ENCODE measurements around the gene PDE4B. TPM values are rescaled to one million over a fixed set of nuclear protein-coding genes. Genes with fewer than 3 reads are reported as not detected.

PDE4B gene
- total RNA-seq, 4 donors from 2014 or later: 0.08 to 6.7 (median 3.4) TPM

- H3K27me3 ChIP-seq: no peaks in the 10 kb centered on the region
- intact Hi-C loops (cut with DNase I): no loop called here
- no peak overlapping the region for H3K4me3 ChIP-seq
- H3K36me3 ChIP-seq: no peaks in the 10 kb centered on the region
- no peak for TF ChIP-seq CTCF (IDR thresholded peaks at IDR 0.05)
- no peak for TF ChIP-seq POLR2A (IDR thresholded peaks at IDR 0.05)
- no peaks in the 10 kb centered on the region for H3K9me3 ChIP-seq
- DNase-seq: no peak
- H3K4me1 ChIP-seq: no peaks in the 10 kb centered on the region
- WGBS, 2 donors: 24 to 47% methylated on average over 2 of the region's 2 CpGs
- H3K27ac ChIP-seq: no peak overlapping the region
Measured at GRCh38 chr1:66137235-66137634, 344.5 kb downstream of the PDE4B start.

GRCh38 chr1:66138613-66139012 lies 345.9 kb downstream of the PDE4B start:
- Histone ChIP-seq H3K4me3 (no peak overlapping the region), H3K9me3 (no peaks in the 10 kb centered on the region), H3K4me1 (no peaks in the 10 kb centered on the region), H3K36me3 (no peaks in the 10 kb centered on the region), H3K27me3 (no peaks in the 10 kb centered on the region), H3K27ac (no peak overlapping the region)
- DNase-seq: no peak
- TF ChIP-seq CTCF (IDR thresholded peaks at IDR 0.05): no peak
- no peak for TF ChIP-seq POLR2A (IDR thresholded peaks at IDR 0.05)
- intact Hi-C loops (cut with DNase I): no loop called here

GRCh38 chr1:66140072-66140471 lies 347.4 kb downstream of the PDE4B start:
- Histone ChIP-seq H3K27me3 (no peaks in the 10 kb centered on the region), H3K9me3 (no peaks in the 10 kb centered on the region), H3K4me3 (no peak overlapping the region), H3K27ac (no peak overlapping the region), H3K4me1 (no peaks in the 10 kb centered on the region), H3K36me3 (no peaks in the 10 kb centered on the region)
- intact Hi-C loops (cut with DNase I): no loop called here
- WGBS, 2 donors: 23 to 30% methylated on average over 5 of the region's 5 CpGs
- DNase-seq: no peak
- TF ChIP-seq CTCF (IDR thresholded peaks at IDR 0.05): no peak
- no peak for TF ChIP-seq POLR2A (IDR thresholded peaks at IDR 0.05)

GRCh38 chr1:66143651-66144050 lies 351.0 kb downstream of the PDE4B start:
- DNase-seq: no peak
- H3K4me1 ChIP-seq: no peaks in the 10 kb centered on the region
- H3K27me3 ChIP-seq: no peaks in the 10 kb centered on the region
- no peak for TF ChIP-seq POLR2A (IDR thresholded peaks at IDR 0.05)
- no peak for TF ChIP-seq CTCF (IDR thresholded peaks at IDR 0.05)
- intact Hi-C loops (cut with DNase I): no loop called here
- H3K36me3 ChIP-seq: no peaks in the 10 kb centered on the region
- H3K27ac ChIP-seq: no peak overlapping the region
- 30 to 31% methylated on average over 2 of the region's 2 CpGs for WGBS, 2 donors
- H3K9me3 ChIP-seq: no peaks in the 10 kb centered on the region
- H3K4me3 ChIP-seq: no peak overlapping the region

GRCh38 chr1:66147226-66147835 lies 354.6 kb downstream of the PDE4B start:
- no peaks in the 10 kb centered on the region for H3K27me3 ChIP-seq
- H3K9me3 ChIP-seq: no peaks in the 10 kb centered on the region
- intact Hi-C loops (cut with DNase I): no loop called here
- no peak overlapping the region for H3K27ac ChIP-seq
- DNase-seq: no peak
- H3K4me1 ChIP-seq: no peaks in the 10 kb centered on the region
- TF ChIP-seq POLR2A (IDR thresholded peaks at IDR 0.05): no peak
- no peak for TF ChIP-seq CTCF (IDR thresholded peaks at IDR 0.05)
- 62 to 71% methylated on average over 4 of the region's 4 CpGs for WGBS, 2 donors
- no peak overlapping the region for H3K4me3 ChIP-seq
- H3K36me3 ChIP-seq: no peaks in the 10 kb centered on the region

All from esophagus squamous epithelium (tissue), 5 donors.